ENCODE results near the gene CCR3. TPM values are rescaled to one million over a fixed set of nuclear protein-coding genes. Genes with fewer than 3 reads are reported as not detected.

The CCR3 gene
- total and polyA plus RNA-seq, 2 experiments from 2014 or later = not detected

GRCh38 chr3:46193436-46193835 lies 48.8 kb upstream of the CCR3 start:
- Mint-ChIP-seq H3K4me3 (no peak overlapping the region), H3K36me3 (ENCODE audit: low read depth) (peaks cover 16% of the 10 kb centered on the region; the same call in 2 of the 3 replicates), H3K4me1 (no peaks in the 10 kb centered on the region), H3K9me3 (peaks cover 28% of the 10 kb centered on the region), H3K27me3 (ENCODE audit: insufficient read depth, low read depth, poor library complexity) (peaks cover 6% of the 10 kb centered on the region), H3K27ac (no peak overlapping the region)
- TF ChIP-seq NANOG (IDR thresholded peaks at IDR 0.05; ENCODE audit: borderline replicate concordance) (no peak), JUNB (IDR thresholded peaks at IDR 0.05; ENCODE audit: unreplicated experiment) (no peak), ZNF462 (CRISPR knock-in tag; IDR thresholded peaks at IDR 0.05) (no peak), ZNF331 (CRISPR knock-in tag; IDR thresholded peaks at IDR 0.05; ENCODE audit: low read depth) (no peak), CREB1 (CRISPR knock-in tag; IDR thresholded peaks at IDR 0.05; ENCODE audit: low read depth) (no peak), ZNF114 (CRISPR knock-in tag; IDR thresholded peaks at IDR 0.05) (no peak), ETS1 (IDR thresholded peaks at IDR 0.05) (no peak), STAT1 (IDR thresholded peaks at IDR 0.05; ENCODE audit: unreplicated experiment) (no peak), CTCF (conservative IDR thresholded peaks at IDR 0.05; ENCODE audit: low read depth in 2 of 2) (no peak), POLR2AphosphoS5 (IDR thresholded peaks at IDR 0.05; ENCODE audit: low read depth) (no peak), REST (IDR thresholded peaks at IDR 0.05; ENCODE audit: unreplicated experiment) (no peak), EZH2phosphoT487 (IDR thresholded peaks at IDR 0.05; ENCODE audit: unreplicated experiment) (no peak), EZH2 (IDR thresholded peaks at IDR 0.05; ENCODE audit: low read depth, unreplicated experiment) (no peak)
- Histone ChIP-seq H3K9me2 (ENCODE audit: insufficient read depth) (no peaks in the 10 kb centered on the region), H2AFZ (no peak overlapping the region), H3K79me2 (replicated peaks; ENCODE audit: insufficient read depth) (no peaks in the 10 kb centered on the region), H3K27ac (ENCODE audit: low read depth) (no peak overlapping the region), H3F3A (replicated peaks; ENCODE audit: low read depth) (no peaks in the 10 kb centered on the region), H3K4me1 (ENCODE audit: insufficient read depth) (no peaks in the 10 kb centered on the region), H3K27me3 (ENCODE audit: insufficient read depth) (no peaks in the 10 kb centered on the region), H3K4me3 (no peak overlapping the region), H3K36me3 (ENCODE audit: insufficient read depth) (no peaks in the 10 kb centered on the region), H3K4me2 (no peak overlapping the region), H4K20me1 (replicated peaks; ENCODE audit: insufficient read depth) (no peaks in the 10 kb centered on the region)
- no peak for ATAC-seq
- no peak for DNase-seq (ENCODE audit: low spot score)
